IPS DF 4.7 (cell line): Measurements from ENCODE around the gene ADH4.
A peak's percentile ranks its signal among the peaks of the same experiment; 100 is the strongest.
"Not testable (repeated sequence)": the region's sequence is repeated elsewhere in the genome, so short reads cannot be mapped to it uniquely, and the experiment has no call there.

Experiments
- DNase-seq: peaks from one replicate; pipeline ENCODE4 v3.0.0-alpha.2; 2013; ENCODE audit warnings: low spot score; ENCODE audit errors: extremely low read depth

ADH4 gene

GRCh38 chr4:99134586-99134985 is 9.5 kb downstream of the ADH4 start:
- no peak for DNase-seq

- no peak for DNase-seq
Observed at GRCh38 chr4:99131378-99131777, 12.7 kb downstream of the ADH4 start.

- no peak for DNase-seq
Observed at GRCh38 chr4:99126376-99126775, 17.7 kb downstream of the ADH4 start.

- DNase-seq, result no peak
Observed at GRCh38 chr4:99121008-99121407, 23.1 kb downstream of the ADH4 start.

GRCh38 chr4:99120501-99120900 is 23.6 kb downstream of the ADH4 start:
- no peak for DNase-seq

GRCh38 chr4:99117876-99118693 is 26.0 kb downstream of the ADH4 start:
- no peak for DNase-seq

GRCh38 chr4:99117122-99117841 is 26.8 kb downstream of the ADH4 start:
- not testable (repeated sequence) for DNase-seq

- DNase-seq, result not testable (repeated sequence)
Observed at GRCh38 chr4:99109286-99109685, 34.8 kb downstream of the ADH4 start.

- DNase-seq, result no peak
Observed at GRCh38 chr4:99104153-99104552, 39.9 kb downstream of the ADH4 start.

GRCh38 chr4:99103166-99103565 is 40.9 kb downstream of the ADH4 start:
- DNase-seq, result no peak

GRCh38 chr4:99102634-99103033 is 41.5 kb downstream of the ADH4 start:
- no peak for DNase-seq

- DNase-seq, result no peak
Observed at GRCh38 chr4:99100876-99101275, 43.2 kb downstream of the ADH4 start.

- not testable (repeated sequence) for DNase-seq
Observed at GRCh38 chr4:99099814-99100213, 44.3 kb downstream of the ADH4 start.

- no peak for DNase-seq
Observed at GRCh38 chr4:99099311-99099710, 44.8 kb downstream of the ADH4 start.

GRCh38 chr4:99091841-99092240 is 52.3 kb downstream of the ADH4 start:
- not testable (repeated sequence) for DNase-seq

- no peak for DNase-seq
Observed at GRCh38 chr4:99091216-99091575, 52.9 kb downstream of the ADH4 start.

GRCh38 chr4:99090481-99091215 is 53.4 kb downstream of the ADH4 start:
- no peak for DNase-seq

GRCh38 chr4:99088481-99089365 is 55.4 kb downstream of the ADH4 start, which contains the start of gene ADH5:
Gene ADH5, minus strand, starts transcription at chr4:99088788. Its CDS starts 88 bp downstream, at chr4:99088700.
- DNase-seq, result peak; percentile 36

- no peak for DNase-seq
Observed at GRCh38 chr4:99088023-99088449, 56.1 kb downstream of the ADH4 start.

- no peak for DNase-seq
Observed at GRCh38 chr4:99084595-99084994, 59.5 kb downstream of the ADH4 start.

- DNase-seq, result no peak
Observed at GRCh38 chr4:99082192-99082591, 61.9 kb downstream of the ADH4 start.
